Stimulated activated naive B cell treated with anti-CD40 and anti-IgM and Interleukin-4, amounts not matched to agents 10 μg/mL and 1 μg/mL and 100 μg/mL, for 72 hours (primary cell): ENCODE measurements around the gene SPDYE3.
A peak's percentile ranks its signal among the peaks of the same experiment; 100 is the strongest.
"Not testable (repeated sequence)": the region's sequence is repeated elsewhere in the genome, so short reads cannot be mapped to it uniquely, and the experiment has no call there.

Experiments
- ATAC-seq, 2 donors: fragments of 150-1000 bp; cut with Tn5 transposase; replicated peaks; 2 replicates each; pipeline ENCODE4 v1.10.0; 2021; ENCODE audit warnings: moderate library complexity in 1 of 2
- DNase-seq: peaks from one replicate; pipeline ENCODE4 v3.0.0; 2021
- H3K27ac Mint-ChIP-seq: one replicate; pipeline ENCODE4 v1.8.0; 2022; ENCODE audit warnings: mild to moderate bottlenecking, mixed read lengths
- H3K27me3 Mint-ChIP-seq, 2 donors: one replicate each; pipeline ENCODE4 v1.8.0; 2022; ENCODE audit warnings: mixed read lengths in 2 of 2
- H3K36me3 Mint-ChIP-seq, 2 donors: one replicate each; pipeline ENCODE4 v1.8.0; 2022; ENCODE audit warnings: mixed read lengths in 2 of 2, mild to moderate bottlenecking in 1 of 2
- H3K4me1 Mint-ChIP-seq, 2 donors: one replicate each; pipeline ENCODE4 v1.8.0; 2022; ENCODE audit warnings: mixed read lengths in 2 of 2, mild to moderate bottlenecking in 1 of 2
- H3K4me3 Mint-ChIP-seq, 2 donors: one replicate each; pipeline ENCODE4 v1.8.0; 2022; ENCODE audit warnings: mild to moderate bottlenecking in 2 of 2, mixed read lengths in 2 of 2, moderate library complexity in 1 of 2
- H3K9me3 Mint-ChIP-seq, 2 donors: one replicate each; pipeline ENCODE4 v1.8.0; 2022; ENCODE audit warnings: mixed read lengths in 2 of 2, mild to moderate bottlenecking in 1 of 2

Gene SPDYE3

DNA sequence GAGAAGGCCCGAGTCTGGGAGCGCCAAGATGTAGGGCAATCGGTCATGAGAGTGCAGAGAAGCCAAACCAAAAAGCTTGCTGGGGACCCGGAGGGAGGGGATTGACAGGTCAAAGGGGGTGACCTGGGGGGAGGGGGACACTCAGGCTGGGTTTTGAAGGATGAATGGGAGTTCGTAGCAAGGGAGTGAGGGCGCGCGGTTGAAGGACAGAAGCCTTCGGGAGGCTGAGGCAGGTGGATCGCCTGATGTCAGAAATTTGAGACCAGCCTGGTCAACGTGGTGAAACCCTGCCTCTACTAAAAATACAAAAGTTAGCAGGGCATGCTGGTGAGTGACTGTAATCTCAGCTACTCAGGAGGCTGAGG is 35.0 kb upstream of the SPDYE3 start:
- not testable (repeated sequence) for H3K27me3 Mint-ChIP-seq, H3K36me3 Mint-ChIP-seq, DNase-seq, H3K9me3 Mint-ChIP-seq, ATAC-seq
- Mint-ChIP-seq H3K4me3 (peak overlapping the region; percentile 81 to 84), H3K4me1 (peaks cover 16 to 36% of the 10 kb centered on the region in 2 donors), H3K27ac (peak overlapping the region; percentile 59)

DNA sequence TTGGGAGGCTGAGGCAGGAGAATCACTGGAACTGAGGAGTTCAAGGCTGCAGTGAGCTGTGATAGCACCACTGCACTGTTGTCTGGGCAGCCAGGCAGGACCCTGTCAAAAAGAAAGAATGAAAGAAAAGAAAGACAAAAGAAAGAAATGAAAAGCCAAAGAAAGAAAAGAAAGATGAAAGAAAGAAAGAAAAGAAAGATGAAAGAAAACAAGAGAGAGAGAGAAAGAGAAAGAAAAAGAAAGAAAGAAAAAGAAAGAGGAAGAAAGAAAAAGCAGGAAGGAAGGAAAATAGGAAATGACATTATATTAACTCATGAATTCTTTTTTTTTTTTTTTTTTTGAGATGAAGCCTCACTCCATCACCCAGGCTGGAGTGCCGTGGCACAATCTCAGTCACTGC is 32.4 kb upstream of the SPDYE3 start:
- no peak overlapping the region for H3K27ac Mint-ChIP-seq
- ATAC-seq = no peak

DNA sequence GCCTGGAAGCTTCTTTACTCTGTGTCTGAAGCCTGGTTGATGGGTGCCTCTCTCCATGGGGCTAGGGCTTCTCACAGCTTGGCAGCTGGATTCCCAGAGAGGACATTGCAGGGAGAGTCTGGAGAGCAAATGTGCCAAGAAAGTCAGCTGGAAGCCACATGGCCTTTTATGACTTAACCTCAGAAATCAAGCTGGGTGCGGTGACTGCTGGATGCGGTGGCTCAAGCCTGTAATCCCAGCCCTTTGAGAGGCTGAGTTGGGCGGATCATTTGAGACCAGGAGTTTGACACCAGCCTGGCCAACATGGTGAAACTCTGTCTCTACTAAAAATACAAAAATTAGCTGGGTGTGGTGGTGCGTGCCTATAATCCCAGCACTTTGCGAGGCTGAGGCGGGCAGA is 31.4 kb upstream of the SPDYE3 start:
- H3K36me3 Mint-ChIP-seq, H3K9me3 Mint-ChIP-seq, ATAC-seq, DNase-seq, H3K4me3 Mint-ChIP-seq, H3K27ac Mint-ChIP-seq, H3K27me3 Mint-ChIP-seq: not testable (repeated sequence)
- peaks cover 8 to 19% of the 10 kb centered on the region in 2 donors for H3K4me1 Mint-ChIP-seq

More for the DNA sequence above, 32.4 kb upstream of the SPDYE3 start:
- H3K36me3 Mint-ChIP-seq = no peaks in the 10 kb centered on the region
- no peak overlapping the region for H3K4me3 Mint-ChIP-seq
- H3K4me1 Mint-ChIP-seq = peaks cover 15 to 29% of the 10 kb centered on the region in 2 donors
- DNase-seq = no peak
- no peaks in the 10 kb centered on the region for H3K27me3 Mint-ChIP-seq
- H3K9me3 Mint-ChIP-seq = no peaks in the 10 kb centered on the region

DNA sequence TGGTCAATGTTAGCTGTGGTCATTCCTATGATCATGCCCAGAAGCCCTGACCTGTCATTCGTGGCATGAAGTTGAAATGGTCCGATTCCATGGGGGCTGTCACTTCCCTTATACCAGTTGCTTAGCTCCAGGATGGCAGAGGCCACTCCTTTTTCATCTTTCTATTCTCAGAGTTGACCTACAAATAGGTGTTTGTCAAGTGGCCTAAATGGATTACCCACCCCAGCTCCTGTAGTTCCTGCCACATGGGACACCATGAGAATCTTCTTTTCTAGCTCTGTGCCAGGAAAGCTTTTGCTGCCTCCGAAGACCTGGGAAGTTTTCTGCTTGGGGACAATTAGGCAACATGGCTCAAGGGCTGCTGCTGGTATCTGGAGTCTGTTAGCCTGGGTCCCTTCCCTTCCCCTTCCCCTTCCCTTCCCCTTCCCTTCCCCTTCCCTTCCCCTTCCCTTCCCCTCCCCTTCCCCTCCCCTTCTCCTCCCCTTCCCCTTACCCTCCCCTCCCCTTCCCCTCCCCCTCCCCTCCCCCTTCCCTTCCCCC is 25.4 kb upstream of the SPDYE3 start:
- not testable (repeated sequence) for DNase-seq, H3K4me3 Mint-ChIP-seq, H3K9me3 Mint-ChIP-seq, ATAC-seq, H3K27me3 Mint-ChIP-seq, H3K4me1 Mint-ChIP-seq, H3K27ac Mint-ChIP-seq
- peaks cover 4 to 14% of the 10 kb centered on the region in 2 donors for H3K36me3 Mint-ChIP-seq

DNA sequence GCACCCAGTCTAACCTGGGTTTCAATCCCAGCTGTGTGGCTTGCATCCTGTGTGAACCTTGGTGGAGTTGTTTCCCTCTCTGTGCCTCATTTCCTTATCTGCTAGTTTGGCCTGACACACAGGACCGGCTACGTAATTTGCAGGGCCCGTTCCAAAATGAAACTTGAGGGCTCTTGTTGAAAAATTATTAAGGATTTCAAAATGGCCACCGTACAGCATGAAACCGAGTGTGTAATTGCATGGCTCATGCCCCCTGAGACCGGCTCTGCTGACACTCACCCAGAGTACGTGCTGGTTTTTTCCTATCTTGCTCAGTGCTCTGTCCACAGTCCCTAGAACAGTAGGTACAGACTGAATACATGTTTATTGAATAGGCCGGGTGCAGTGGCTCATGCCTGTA is 24.4 kb upstream of the SPDYE3 start:
- H3K27me3 Mint-ChIP-seq, H3K27ac Mint-ChIP-seq, H3K9me3 Mint-ChIP-seq, ATAC-seq, H3K4me3 Mint-ChIP-seq, H3K4me1 Mint-ChIP-seq, DNase-seq: not testable (repeated sequence)
- peaks cover 4 to 14% of the 10 kb centered on the region in 2 donors for H3K36me3 Mint-ChIP-seq

DNA sequence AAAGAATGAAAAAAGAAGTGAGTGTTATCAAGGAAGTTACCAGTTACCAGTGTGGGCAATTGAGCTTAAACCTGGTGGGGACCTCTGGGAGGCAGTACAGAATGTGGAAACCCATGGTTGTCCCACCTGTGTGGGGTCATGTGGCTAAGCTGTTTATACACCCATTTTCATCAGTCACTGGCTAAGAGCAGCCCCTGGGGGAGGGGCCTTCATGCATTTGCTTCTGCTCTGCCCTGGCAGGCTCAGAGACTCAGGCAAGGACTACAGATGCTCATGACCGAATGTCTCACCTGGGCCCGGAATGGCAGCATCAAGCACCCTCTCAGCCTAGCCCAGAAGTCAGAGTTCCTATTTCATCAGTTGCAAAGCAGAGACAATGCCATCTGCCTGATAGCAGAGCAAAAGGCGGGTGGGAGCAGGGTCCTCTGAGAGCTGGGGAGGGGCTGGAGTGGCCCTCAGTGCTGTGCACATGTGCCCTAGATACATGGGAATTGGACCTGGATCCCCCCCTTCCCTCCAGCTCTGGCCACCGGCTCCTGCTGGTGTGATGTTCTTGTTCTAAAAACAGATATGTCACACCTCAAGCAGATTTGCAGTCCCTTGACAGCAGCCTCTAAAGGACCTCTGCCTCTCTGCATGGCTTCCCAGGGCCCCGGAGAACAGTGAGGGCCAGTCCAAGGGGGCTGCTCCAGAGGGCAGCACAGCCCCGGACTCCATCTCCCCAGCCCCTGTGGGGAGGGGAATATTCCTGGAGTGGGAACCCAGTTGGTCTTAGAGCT is 20.1 kb upstream of the SPDYE3 start:
- not testable (repeated sequence) for H3K27ac Mint-ChIP-seq, H3K9me3 Mint-ChIP-seq, ATAC-seq, H3K27me3 Mint-ChIP-seq, H3K4me3 Mint-ChIP-seq, DNase-seq, H3K4me1 Mint-ChIP-seq
- H3K36me3 Mint-ChIP-seq = peaks cover 6 to 20% of the 10 kb centered on the region in 2 donors

DNA sequence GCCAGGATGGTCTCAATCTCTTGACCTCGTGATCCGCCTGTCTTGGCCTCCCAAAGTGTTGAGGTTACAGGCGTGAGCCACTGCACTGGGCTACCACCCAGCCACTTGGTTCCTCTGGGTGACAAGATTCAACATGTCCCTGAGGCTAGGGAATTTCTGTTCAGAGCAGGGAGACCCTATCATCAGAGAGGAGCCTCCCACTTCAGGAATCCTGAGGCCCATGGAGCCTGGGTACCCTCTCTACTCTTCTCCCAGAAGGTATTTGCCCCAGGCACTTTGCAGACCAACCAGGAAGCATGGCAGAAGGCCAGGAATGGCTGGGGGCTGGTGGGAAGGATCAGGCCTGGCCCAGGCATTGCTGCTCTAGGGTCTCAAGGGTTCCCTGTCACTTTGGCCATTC is 19.2 kb upstream of the SPDYE3 start:
- not testable (repeated sequence) for ATAC-seq, H3K27ac Mint-ChIP-seq, H3K4me3 Mint-ChIP-seq

DNA sequence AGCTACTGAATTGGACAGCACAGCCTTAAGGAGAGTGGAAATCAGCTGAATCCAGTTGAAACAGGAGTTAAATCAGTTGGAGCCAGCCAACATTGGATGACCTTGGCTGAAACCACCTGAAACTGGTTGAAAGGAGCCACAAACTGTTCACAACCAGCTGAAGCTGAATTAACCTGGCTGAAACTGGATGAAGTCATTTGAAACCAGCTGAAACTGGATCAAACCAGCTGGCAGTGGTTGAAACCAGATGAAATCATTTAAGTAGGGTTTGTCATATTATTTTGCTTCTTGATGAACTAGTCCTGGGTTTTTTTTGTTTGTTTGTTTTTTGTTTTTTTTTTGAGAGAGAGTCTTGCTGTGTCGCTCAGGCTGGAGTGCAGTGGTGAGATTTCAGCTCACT is 15.3 kb upstream of the SPDYE3 start:
- H3K4me1 Mint-ChIP-seq, H3K27me3 Mint-ChIP-seq, DNase-seq, ATAC-seq, H3K4me3 Mint-ChIP-seq, H3K9me3 Mint-ChIP-seq: not testable (repeated sequence)
- Mint-ChIP-seq H3K36me3 (peaks cover 4 to 15% of the 10 kb centered on the region in 2 donors), H3K27ac (peak overlapping the region; percentile 39)

More for the DNA sequence above, 19.2 kb upstream of the SPDYE3 start:
- not testable (repeated sequence) for H3K27me3 Mint-ChIP-seq, DNase-seq, H3K9me3 Mint-ChIP-seq, H3K4me1 Mint-ChIP-seq
- peaks cover 5 to 24% of the 10 kb centered on the region in 2 donors for H3K36me3 Mint-ChIP-seq

DNA sequence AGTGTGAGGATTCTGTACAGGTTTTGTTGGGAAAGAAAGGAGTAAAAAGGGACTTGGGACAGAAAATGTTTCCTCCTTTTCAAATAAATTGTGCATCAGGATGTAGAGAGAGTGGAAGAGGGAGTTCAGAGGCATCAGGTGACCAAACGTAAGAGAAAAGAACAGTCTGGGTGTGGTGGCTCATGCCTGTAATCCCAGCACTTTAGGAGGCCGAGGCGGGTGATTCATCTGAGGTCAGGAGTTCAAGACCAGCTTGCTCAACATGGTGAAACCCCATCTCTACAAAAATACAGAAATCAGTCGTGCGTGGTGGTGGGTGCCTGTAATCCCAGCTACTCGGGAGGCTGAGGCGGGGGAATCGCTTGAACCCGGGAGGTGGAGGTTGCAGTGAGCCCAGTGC is 12.2 kb upstream of the SPDYE3 start:
- not testable (repeated sequence) for ATAC-seq, H3K27me3 Mint-ChIP-seq, H3K27ac Mint-ChIP-seq, H3K4me3 Mint-ChIP-seq, DNase-seq, H3K4me1 Mint-ChIP-seq, H3K9me3 Mint-ChIP-seq
- H3K36me3 Mint-ChIP-seq = peaks cover 6 to 18% of the 10 kb centered on the region in 2 donors

DNA sequence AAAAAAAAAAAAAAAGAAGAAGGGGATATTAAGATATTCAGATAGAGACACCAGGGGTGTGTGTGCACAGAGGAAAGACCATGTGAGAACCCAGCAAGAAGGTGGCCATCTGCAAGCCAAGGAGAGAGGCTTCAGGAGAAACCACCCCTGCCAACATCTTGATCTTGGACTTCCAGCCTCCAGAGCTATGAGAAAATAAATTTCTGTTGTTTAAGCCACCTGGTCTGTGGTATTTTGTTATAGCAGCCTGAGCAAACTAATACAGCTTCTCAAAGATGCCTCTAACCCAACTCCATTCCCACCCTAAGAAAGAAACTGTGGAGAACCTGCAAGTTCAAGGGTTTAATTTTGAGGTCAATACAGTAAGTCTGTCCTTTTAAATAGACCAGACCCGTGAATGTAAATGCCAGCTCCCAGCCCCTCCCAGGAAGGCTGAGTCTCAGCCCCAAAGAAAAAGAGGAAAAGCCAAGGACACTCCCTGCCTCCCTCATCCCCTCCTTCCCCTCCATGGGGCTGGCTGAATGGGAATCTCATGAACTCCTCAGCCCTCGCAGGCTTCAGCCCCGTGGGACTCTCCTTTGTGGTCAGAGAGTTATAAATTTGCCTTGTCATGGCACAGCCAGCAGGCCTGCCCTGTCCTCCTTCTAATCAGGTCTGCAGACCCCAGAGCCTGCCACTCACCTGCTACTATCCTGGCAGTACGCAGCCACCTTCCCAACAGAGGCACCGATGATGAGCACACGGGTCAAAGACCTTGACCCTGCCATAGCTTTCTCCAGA is 9.5 kb upstream of the SPDYE3 start:
- not testable (repeated sequence) for H3K36me3 Mint-ChIP-seq, H3K9me3 Mint-ChIP-seq, H3K4me3 Mint-ChIP-seq, H3K27me3 Mint-ChIP-seq, ATAC-seq, H3K4me1 Mint-ChIP-seq, DNase-seq, H3K27ac Mint-ChIP-seq

DNA sequence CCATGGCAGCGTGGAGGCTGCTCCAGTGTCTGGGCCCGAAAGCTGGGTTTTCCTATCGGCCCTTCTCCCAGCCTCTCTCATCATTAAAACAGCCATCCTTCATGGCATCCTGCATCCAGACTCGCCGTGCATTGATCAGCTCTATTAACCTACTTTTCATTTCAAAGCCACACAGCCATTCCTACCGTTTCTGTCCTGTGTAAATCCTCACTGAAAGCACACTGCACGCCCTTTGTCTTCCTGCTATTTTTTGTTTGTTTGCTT is 8.9 kb upstream of the SPDYE3 start:
- H3K36me3 Mint-ChIP-seq, H3K9me3 Mint-ChIP-seq, H3K27me3 Mint-ChIP-seq, DNase-seq, H3K4me3 Mint-ChIP-seq, ATAC-seq, H3K4me1 Mint-ChIP-seq, H3K27ac Mint-ChIP-seq: not testable (repeated sequence)

DNA sequence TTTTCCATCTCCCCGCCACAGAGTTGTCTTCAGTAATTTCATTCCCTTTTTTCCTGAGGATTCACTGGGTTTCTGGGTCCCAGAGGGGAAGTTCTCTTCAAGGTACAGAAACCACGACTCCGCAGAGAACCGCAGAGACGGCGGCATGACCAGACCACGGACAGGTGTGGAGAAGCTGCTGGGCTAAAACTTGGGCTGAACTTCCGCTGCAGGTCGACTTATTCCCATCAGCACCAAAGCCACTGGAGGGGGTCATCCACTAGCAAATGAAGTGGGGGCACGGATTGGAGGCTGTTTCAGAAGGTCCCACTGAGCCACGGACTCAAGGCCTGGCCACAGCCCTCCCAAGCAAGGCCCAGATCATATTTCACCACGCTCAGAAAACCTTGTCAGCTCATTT is 3.0 kb upstream of the SPDYE3 start:
- not testable (repeated sequence) for H3K9me3 Mint-ChIP-seq, DNase-seq, H3K4me1 Mint-ChIP-seq, H3K27ac Mint-ChIP-seq, ATAC-seq, H3K4me3 Mint-ChIP-seq, H3K27me3 Mint-ChIP-seq
- peaks cover 11 to 13% of the 10 kb centered on the region in 2 donors for H3K36me3 Mint-ChIP-seq

DNA sequence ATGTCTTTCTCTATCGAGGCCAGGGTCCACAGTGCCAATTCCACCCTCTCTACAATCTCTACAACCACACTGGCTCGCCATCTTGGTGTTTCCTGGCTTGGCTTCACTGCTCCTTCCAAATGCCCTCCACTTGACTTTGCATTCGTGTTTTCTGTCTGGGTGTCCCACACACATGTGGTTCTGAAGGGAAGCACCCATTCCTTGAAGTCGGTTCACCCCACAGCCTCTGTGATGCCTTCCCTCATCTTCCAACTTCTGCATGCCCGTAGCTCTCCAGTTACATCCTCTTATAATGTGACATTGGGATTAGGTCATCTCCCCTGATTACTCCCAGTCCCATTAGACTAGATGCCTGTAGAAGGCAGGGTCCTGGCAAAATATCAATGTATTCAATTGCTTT is 10.8 kb downstream of the SPDYE3 start:
- H3K27me3 Mint-ChIP-seq, ATAC-seq, H3K9me3 Mint-ChIP-seq, DNase-seq: not testable (repeated sequence)
- H3K27ac Mint-ChIP-seq = peak overlapping the region; percentile 57
- peaks cover 10 to 16% of the 10 kb centered on the region in 2 donors for H3K4me1 Mint-ChIP-seq
- peaks cover 12 to 26% of the 10 kb centered on the region in 2 donors for H3K36me3 Mint-ChIP-seq
- H3K4me3 Mint-ChIP-seq = peak overlapping the region in 1 of 2 donors; percentile 78

DNA sequence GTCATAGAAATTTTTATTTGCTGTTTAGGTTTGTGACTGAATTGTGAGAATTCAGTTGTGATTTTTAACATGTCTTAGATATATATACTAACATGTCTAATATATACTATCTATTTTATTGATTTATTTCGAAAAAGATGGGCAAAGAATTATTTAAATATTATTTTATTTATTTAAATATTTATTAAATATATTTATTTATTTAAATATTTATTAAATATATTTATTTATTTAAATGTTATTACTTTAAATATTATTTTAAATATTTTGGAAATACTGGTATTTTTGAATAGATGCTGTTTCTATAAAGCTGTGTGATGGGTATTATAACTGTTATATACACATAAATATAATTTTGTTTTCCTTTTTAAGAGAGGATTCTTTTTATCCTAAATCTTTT is 14.1 kb downstream of the SPDYE3 start:
- peaks cover 26 to 49% of the 10 kb centered on the region in 2 donors for H3K36me3 Mint-ChIP-seq
- DNase-seq, H3K9me3 Mint-ChIP-seq, H3K27ac Mint-ChIP-seq, H3K4me3 Mint-ChIP-seq, H3K27me3 Mint-ChIP-seq, ATAC-seq: not testable (repeated sequence)
- H3K4me1 Mint-ChIP-seq = peaks cover 16 to 17% of the 10 kb centered on the region in 2 donors

DNA sequence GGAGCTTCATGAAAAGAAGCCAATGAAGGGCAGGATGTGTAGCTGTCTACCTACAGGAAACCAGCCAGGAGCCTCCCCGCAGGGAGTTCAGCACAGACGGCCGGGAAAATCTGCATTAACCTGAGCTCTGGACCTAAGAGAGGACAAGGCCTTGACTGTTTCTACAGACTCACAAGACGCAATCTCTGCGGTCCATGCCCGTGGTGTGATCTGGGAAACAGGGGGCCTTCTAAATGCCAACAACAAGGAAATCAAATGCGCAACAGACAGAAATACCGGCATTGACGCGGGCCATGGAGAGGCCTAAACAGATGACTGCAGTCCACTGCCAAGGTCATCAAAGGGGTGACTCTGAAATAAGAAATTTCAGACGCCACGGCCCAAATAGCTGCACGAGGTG is 16.7 kb downstream of the SPDYE3 start:
- peaks cover 23 to 42% of the 10 kb centered on the region in 2 donors for H3K36me3 Mint-ChIP-seq
- H3K27ac Mint-ChIP-seq = peak overlapping the region; percentile 31
- peaks cover 0 to 10% of the 10 kb centered on the region in 2 donors for H3K4me1 Mint-ChIP-seq
- H3K4me3 Mint-ChIP-seq, ATAC-seq, DNase-seq, H3K9me3 Mint-ChIP-seq, H3K27me3 Mint-ChIP-seq: not testable (repeated sequence)
